Immature natural killer cell (primary cell): ENCODE measurements around the gene ZNF610. TPM values are rescaled to one million over a fixed set of nuclear protein-coding genes. Genes with fewer than 3 reads are reported as not detected.
"Not testable (repeated sequence)": the region's sequence is repeated elsewhere in the genome, so short reads cannot be mapped to it uniquely, and the experiment has no call there.

ENCODE experiments used
- DNase-seq, 3 donors: peaks; one replicate each; pipeline ENCODE4 v3.0.0; 2022; ENCODE audit warnings: mixed read lengths in 1 of 3
- H3K27ac Mint-ChIP-seq, 6 donors: one replicate each; pipeline ENCODE4 v1.8.0; 2020; ENCODE audit warnings: mixed read lengths in 6 of 6, mild to moderate bottlenecking in 5 of 6, inconsistent platforms in 4 of 6, moderate library complexity in 3 of 6
- H3K27me3 Mint-ChIP-seq, 3 donors: one replicate each; pipeline ENCODE4 v1.8.0; 2020 to 2021; ENCODE audit warnings: low read depth in 3 of 3, mild to moderate bottlenecking in 3 of 3, mixed read lengths in 3 of 3, moderate library complexity in 3 of 3, inconsistent platforms in 1 of 3
- H3K36me3 Mint-ChIP-seq, 3 donors: one replicate each; pipeline ENCODE4 v1.8.0; 2020; ENCODE audit warnings: mixed read lengths in 3 of 3, inconsistent platforms in 2 of 3, mild to moderate bottlenecking in 2 of 3
- H3K4me1 Mint-ChIP-seq, 2 donors: one replicate each; pipeline ENCODE4 v1.8.0; 2020; ENCODE audit warnings: inconsistent platforms in 2 of 2, mild to moderate bottlenecking in 2 of 2, mixed read lengths in 2 of 2, moderate library complexity in 1 of 2
- H3K4me3 Mint-ChIP-seq, 5 donors: one replicate each; pipeline ENCODE4 v1.8.0; 2020; ENCODE audit warnings: mild to moderate bottlenecking in 5 of 5, mixed read lengths in 5 of 5, inconsistent platforms in 3 of 5, moderate library complexity in 3 of 5
- H3K9me3 Mint-ChIP-seq, 6 donors: one replicate each; pipeline ENCODE4 v1.8.0; 2020; ENCODE audit warnings: mild to moderate bottlenecking in 6 of 6, mixed read lengths in 6 of 6, inconsistent platforms in 4 of 6, moderate library complexity in 3 of 6
- polyA plus RNA-seq, 3 donors: library from polyadenylated mRNA; unstranded; fragments of 300-500 nt; fragmentation: Illumina TruSeq; gene quantifications; one replicate each; pipeline ENCODE4 v1.2.3, GENCODE V29; 2021

The ZNF610 gene
- 1 to 10 TPM in 1 of 3 donors, under 1 TPM in 1, not detected in 1; 0.63 to 1.3 TPM for polyA plus RNA-seq

GRCh38 chr19:52336117-52336790 is at the start of gene ZNF610:
ZNF610 (plus strand) TSS chr19:52336243; CDS start chr19:52349173, 12,930 bp downstream.
- peak; percentile 85 to 89 (median 88) for DNase-seq
- Mint-ChIP-seq H3K27ac (peak within 1 kb of the TSS; percentile 89 to 98 (median 95)), H3K27me3 (peaks cover 4 to 7% (median 7%) of the 10 kb centered on the region in 3 donors), H3K36me3 (peaks cover 14 to 17% (median 16%) of the 10 kb centered on the region in 3 donors), H3K4me1 (peaks cover 19 to 20% of the 10 kb centered on the region in 2 donors), H3K9me3 (peaks cover 22 to 40% (median 36%) of the 10 kb centered on the region in 6 donors), H3K4me3 (peak within 1 kb of the TSS; percentile 92 to 99 (median 98))

GRCh38 chr19:52286256-52286655 is 49.8 kb upstream of the ZNF610 start:
- H3K4me1 Mint-ChIP-seq = peaks cover 4 to 18% of the 10 kb centered on the region in 2 donors
- H3K27ac Mint-ChIP-seq = no peak overlapping the region
- H3K36me3 Mint-ChIP-seq = peaks cover 50 to 67% (median 58%) of the 10 kb centered on the region in 3 donors
- no peak overlapping the region for H3K4me3 Mint-ChIP-seq
- peaks cover 0 to 10% (median 3%) of the 10 kb centered on the region in 6 donors for H3K9me3 Mint-ChIP-seq
- H3K27me3 Mint-ChIP-seq = peaks cover 0 to 5% (median 0%) of the 10 kb centered on the region in 3 donors
- no peak for DNase-seq

- Mint-ChIP-seq H3K36me3 (peaks cover 28 to 41% (median 38%) of the 10 kb centered on the region in 3 donors), H3K9me3 (peaks cover 0 to 13% (median 4%) of the 10 kb centered on the region in 6 donors)
Measured at GRCh38 chr19:52291781-52292180, 44.3 kb upstream of the ZNF610 start.

GRCh38 chr19:52292946-52293345 is 43.1 kb upstream of the ZNF610 start:
- H3K27ac Mint-ChIP-seq, H3K4me3 Mint-ChIP-seq, DNase-seq: not testable (repeated sequence)
- Mint-ChIP-seq H3K27me3 (peaks cover 6 to 12% (median 9%) of the 10 kb centered on the region in 3 donors), H3K36me3 (peaks cover 24 to 33% (median 30%) of the 10 kb centered on the region in 3 donors), H3K4me1 (peaks cover 17 to 18% of the 10 kb centered on the region in 2 donors), H3K9me3 (peaks cover 0 to 13% (median 4%) of the 10 kb centered on the region in 6 donors)

More at GRCh38 chr19:52291781-52292180, 44.3 kb upstream of the ZNF610 start:
- Mint-ChIP-seq H3K4me1 (peaks cover 7% of the 10 kb centered on the region in 2 donors), H3K27me3 (peaks cover 0 to 7% (median 3%) of the 10 kb centered on the region in 3 donors), H3K27ac (peak overlapping the region in 1 of 6 donors; percentile 20), H3K4me3 (no peak overlapping the region)
- DNase-seq = no peak

DNA sequence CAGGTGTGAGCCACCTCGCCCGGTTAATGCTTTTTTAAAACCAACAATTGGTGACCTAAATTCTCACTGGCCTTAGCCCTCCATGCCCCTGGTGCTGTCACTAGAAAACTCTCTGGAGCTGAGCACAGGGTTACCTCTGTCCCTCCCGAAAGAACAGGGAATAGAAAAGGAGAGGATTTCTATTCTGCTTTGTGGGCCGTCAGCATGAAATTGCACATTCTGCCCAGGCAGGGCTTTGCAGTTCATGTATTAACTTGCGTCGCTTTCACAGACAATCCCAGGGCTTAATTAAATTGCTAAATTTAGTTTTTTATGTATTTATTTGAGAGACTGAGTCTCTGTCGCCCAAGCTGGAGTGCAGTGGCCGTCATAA is 39.7 kb upstream of the ZNF610 start:
- peaks cover 6 to 12% (median 11%) of the 10 kb centered on the region in 3 donors for H3K27me3 Mint-ChIP-seq
- peak overlapping the region; percentile 86 to 92 (median 88) for H3K4me3 Mint-ChIP-seq
- no peak for DNase-seq
- peaks cover 0 to 18% (median 2%) of the 10 kb centered on the region in 6 donors for H3K9me3 Mint-ChIP-seq
- H3K4me1 Mint-ChIP-seq = peaks cover 26 to 33% of the 10 kb centered on the region in 2 donors
- H3K27ac Mint-ChIP-seq = peak overlapping the region; percentile 82 to 96 (median 84)
- H3K36me3 Mint-ChIP-seq = peaks cover 27 to 38% (median 30%) of the 10 kb centered on the region in 3 donors

DNA sequence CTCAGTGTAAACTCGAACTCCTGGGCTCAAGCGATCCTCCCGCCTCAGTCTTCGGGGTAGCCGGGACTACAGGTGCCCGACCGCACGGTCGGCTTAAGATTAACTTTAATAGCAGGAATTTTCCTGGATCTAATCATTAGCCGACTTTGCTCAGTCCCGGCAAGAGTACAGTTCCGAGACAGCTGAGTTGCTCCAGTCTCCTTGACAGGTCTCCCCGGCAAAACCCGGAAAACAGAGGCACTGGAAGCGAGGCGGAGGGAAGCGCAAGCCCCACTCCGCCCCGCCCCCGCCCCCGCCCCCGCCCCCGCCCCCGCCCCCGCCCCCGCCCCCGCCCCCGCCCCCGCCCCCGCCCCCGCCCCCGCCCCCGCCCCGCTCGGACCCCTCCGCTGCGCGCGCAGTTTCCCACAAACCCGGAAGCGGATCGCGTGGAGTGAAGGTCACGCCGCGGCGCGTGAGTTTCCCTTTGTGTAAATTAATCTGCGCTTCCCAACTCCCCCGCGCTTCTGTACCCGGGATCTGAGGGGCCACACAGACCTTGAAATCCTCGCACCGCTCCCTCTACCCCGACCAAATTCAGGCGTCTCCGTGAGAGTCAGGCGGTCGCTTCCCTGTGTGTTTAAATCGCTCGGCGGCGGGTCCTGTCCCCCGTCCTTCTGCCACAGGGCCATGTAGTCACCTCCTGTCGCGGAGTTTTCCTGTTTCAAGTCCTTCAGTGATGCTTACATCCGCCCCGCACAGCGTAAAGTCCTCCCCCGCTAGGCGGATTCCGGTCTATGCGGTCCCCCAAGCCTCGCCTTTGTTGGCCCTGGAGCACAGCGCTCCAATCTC is 39.1 kb upstream of the ZNF610 start, which contains the start of gene ZNF480:
TSS of gene ZNF480 (plus strand) at position 397 of the 828 bp plus-strand sequence. CDS start 3,244 bp downstream, outside the sequence.
- Mint-ChIP-seq H3K4me3 (peak within 1 kb of the TSS; percentile 94 to 99 (median 98)), H3K27ac (peak within 1 kb of the TSS; percentile 95 to 98 (median 97)), H3K27me3 (peaks cover 6 to 12% (median 11%) of the 10 kb centered on the region in 3 donors), H3K4me1 (peaks cover 25 to 33% of the 10 kb centered on the region in 2 donors), H3K9me3 (peaks cover 0 to 24% (median 3%) of the 10 kb centered on the region in 6 donors), H3K36me3 (peaks cover 31 to 44% (median 32%) of the 10 kb centered on the region in 3 donors)
- peak; percentile 85 to 90 (median 89) for DNase-seq

DNA sequence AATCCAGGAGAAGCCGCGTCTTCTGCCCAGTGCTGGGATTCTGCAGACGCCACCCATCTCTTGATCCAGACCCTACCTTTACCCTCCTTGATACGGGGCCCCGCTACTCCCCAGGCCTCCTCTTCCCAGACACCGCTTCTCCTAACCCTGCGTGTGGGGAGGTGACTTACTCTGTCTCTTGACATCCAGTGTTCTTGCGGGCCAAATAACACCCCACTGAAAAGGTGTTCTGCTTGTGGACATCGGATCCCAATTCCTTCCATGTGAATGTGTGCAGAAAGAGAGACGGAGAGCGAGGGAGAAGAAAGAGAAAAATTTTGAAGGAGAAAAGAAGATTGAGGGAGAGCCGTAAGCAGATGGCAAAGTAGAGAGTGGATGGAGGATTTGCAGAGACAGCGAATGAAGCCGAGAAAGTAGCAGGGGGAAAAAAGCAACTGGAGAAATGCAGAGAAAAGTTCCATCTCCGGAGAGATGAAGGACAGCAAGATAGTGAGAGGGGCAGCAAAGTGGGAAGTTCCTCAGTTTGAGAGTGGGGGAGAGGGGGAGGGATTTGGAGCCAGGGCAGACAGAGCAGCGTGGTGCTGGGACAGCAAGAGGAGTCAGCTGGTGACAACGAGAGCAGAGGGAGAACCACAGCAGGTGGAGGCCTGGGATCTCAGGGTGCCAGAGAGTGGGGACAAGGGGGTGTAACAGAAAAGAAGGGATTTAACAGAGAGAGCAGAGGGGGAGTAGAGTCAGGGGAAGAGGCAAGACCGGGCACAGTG is 38.3 kb upstream of the ZNF610 start:
- no peak for DNase-seq
- Mint-ChIP-seq H3K9me3 (peaks cover 0 to 31% (median 5%) of the 10 kb centered on the region in 6 donors), H3K4me1 (peaks cover 25 to 33% of the 10 kb centered on the region in 2 donors), H3K4me3 (peak overlapping the region; percentile 94 to 99 (median 98)), H3K27me3 (peaks cover 6 to 12% (median 11%) of the 10 kb centered on the region in 3 donors), H3K36me3 (peaks cover 35 to 46% (median 37%) of the 10 kb centered on the region in 3 donors), H3K27ac (peak overlapping the region; percentile 95 to 98 (median 97))

DNA sequence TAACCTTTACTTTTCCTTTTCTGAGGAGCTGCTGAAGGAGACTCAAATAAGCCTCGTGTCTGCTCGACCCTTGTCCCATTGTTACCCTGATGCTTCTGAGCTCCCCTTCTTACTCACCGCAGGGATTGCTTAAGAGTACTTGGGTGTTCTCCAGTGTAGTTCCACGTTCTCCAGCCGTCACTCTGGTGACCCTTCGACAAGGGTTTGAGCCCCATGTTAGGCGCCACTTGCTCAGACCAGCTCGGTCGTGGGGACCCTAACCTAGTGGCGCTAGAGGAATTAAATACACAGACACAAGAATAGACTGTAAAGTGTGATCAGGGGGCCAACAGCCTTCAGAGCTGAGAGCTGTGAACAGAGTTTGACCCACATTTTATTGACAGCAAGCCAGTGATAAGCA is 28.8 kb upstream of the ZNF610 start:
- Mint-ChIP-seq H3K4me1 (peaks cover 0 to 3% of the 10 kb centered on the region in 2 donors), H3K4me3 (no peak overlapping the region), H3K9me3 (peaks cover 40 to 88% (median 79%) of the 10 kb centered on the region in 6 donors), H3K27ac (no peak overlapping the region), H3K36me3 (peaks cover 67 to 86% (median 84%) of the 10 kb centered on the region in 3 donors), H3K27me3 (peaks cover 0 to 8% (median 0%) of the 10 kb centered on the region in 3 donors)
- no peak for DNase-seq

- no peaks in the 10 kb centered on the region for H3K4me1 Mint-ChIP-seq
- H3K27me3 Mint-ChIP-seq = peaks cover 0 to 9% (median 2%) of the 10 kb centered on the region in 3 donors
- H3K36me3 Mint-ChIP-seq = peaks cover 63 to 69% (median 63%) of the 10 kb centered on the region in 3 donors
- DNase-seq = no peak
- H3K9me3 Mint-ChIP-seq = peaks cover 62 to 100% (median 98%) of the 10 kb centered on the region in 6 donors
- no peak overlapping the region for H3K4me3 Mint-ChIP-seq
- H3K27ac Mint-ChIP-seq = no peak overlapping the region
Measured at GRCh38 chr19:52322429-52322828, 13.6 kb upstream of the ZNF610 start.

GRCh38 chr19:52331757-52332156 is 4.3 kb upstream of the ZNF610 start:
- DNase-seq = no peak
- Mint-ChIP-seq H3K9me3 (peaks cover 34 to 82% (median 75%) of the 10 kb centered on the region in 6 donors), H3K36me3 (peaks cover 14 to 17% (median 16%) of the 10 kb centered on the region in 3 donors), H3K4me1 (peaks cover 9 to 12% of the 10 kb centered on the region in 2 donors), H3K4me3 (no peak overlapping the region), H3K27ac (no peak overlapping the region), H3K27me3 (peaks cover 4 to 6% (median 5%) of the 10 kb centered on the region in 3 donors)

DNA sequence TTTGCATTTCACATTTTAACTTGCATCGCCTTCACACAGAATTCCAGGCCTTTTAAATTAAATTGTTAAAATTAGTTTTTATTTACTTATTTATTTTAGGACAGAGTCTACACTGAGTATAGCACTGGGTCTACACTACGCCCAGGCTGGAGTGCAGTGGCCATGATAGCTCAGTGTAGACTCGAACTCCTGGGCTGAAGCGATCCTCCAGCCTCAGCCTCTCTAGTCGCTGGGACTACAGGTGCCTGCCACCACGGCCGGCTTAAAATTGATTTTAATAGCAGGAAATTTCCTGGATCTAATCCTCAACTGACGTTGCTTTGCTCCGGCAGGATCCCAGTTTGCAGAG is 301 bp upstream of the ZNF610 start:
- Mint-ChIP-seq H3K4me3 (peak overlapping the region; percentile 92 to 99 (median 98)), H3K27ac (peak overlapping the region; percentile 89 to 98 (median 95)), H3K4me1 (peaks cover 19 to 20% of the 10 kb centered on the region in 2 donors), H3K9me3 (peaks cover 24 to 45% (median 42%) of the 10 kb centered on the region in 6 donors), H3K36me3 (peaks cover 14 to 17% (median 16%) of the 10 kb centered on the region in 3 donors), H3K27me3 (peaks cover 4 to 7% (median 7%) of the 10 kb centered on the region in 3 donors)
- DNase-seq = no peak

- H3K27ac Mint-ChIP-seq = peak overlapping the region; percentile 89 to 98 (median 95)
- H3K27me3 Mint-ChIP-seq = peaks cover 4 to 7% (median 7%) of the 10 kb centered on the region in 3 donors
- peaks cover 11 to 17% (median 13%) of the 10 kb centered on the region in 3 donors for H3K36me3 Mint-ChIP-seq
- peaks cover 18 to 34% (median 30%) of the 10 kb centered on the region in 6 donors for H3K9me3 Mint-ChIP-seq
- H3K4me1 Mint-ChIP-seq = peaks cover 19 to 20% of the 10 kb centered on the region in 2 donors
- no peak for DNase-seq
- peak overlapping the region; percentile 92 to 99 (median 98) for H3K4me3 Mint-ChIP-seq
Measured at GRCh38 chr19:52336791-52337381, 843 bp downstream of the ZNF610 start.
